ENCODE data around the gene BCL2L14.

The BCL2L14 gene, protein sequence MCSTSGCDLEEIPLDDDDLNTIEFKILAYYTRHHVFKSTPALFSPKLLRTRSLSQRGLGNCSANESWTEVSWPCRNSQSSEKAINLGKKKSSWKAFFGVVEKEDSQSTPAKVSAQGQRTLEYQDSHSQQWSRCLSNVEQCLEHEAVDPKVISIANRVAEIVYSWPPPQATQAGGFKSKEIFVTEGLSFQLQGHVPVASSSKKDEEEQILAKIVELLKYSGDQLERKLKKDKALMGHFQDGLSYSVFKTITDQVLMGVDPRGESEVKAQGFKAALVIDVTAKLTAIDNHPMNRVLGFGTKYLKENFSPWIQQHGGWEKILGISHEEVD

GRCh38 chr12:12070674-12071656 lies at the start of gene BCL2L14:
Gene BCL2L14 (plus strand): TSS chr12:12070939. CDS start chr12:12079306, 8,367 bp downstream.
- Histone ChIP-seq H3K9ac (ENCODE audit: low read length) (no peak within 1 kb of the TSS), H3K27ac (ENCODE audit: low read length) (no peak within 1 kb of the TSS), H3K4me3 (ENCODE audit: low read length) (no peak within 1 kb of the TSS)

GRCh38 chr12:12022306-12022936 lies 48.3 kb upstream of the BCL2L14 start:
- Histone ChIP-seq H3K4me3 (ENCODE audit: low read length) (no peak overlapping the region), H3K27ac (ENCODE audit: low read length) (no peak overlapping the region), H3K9me3 (ENCODE audit: control insufficient read depth, low read depth, low read length) (no peaks in the 10 kb centered on the region), H3K4me1 (ENCODE audit: control insufficient read depth, low read depth, low read length) (peaks cover 4% of the 10 kb centered on the region), H3K27me3 (ENCODE audit: control insufficient read depth, insufficient read depth, low read length) (no peaks in the 10 kb centered on the region), H3K36me3 (ENCODE audit: control insufficient read depth, low read depth, low read length) (no peaks in the 10 kb centered on the region), H3K9ac (ENCODE audit: low read length) (no peak overlapping the region)

More at GRCh38 chr12:12070674-12071656, at the start of gene BCL2L14:
- Histone ChIP-seq H3K27me3 (ENCODE audit: control insufficient read depth, insufficient read depth, low read length) (no peaks in the 10 kb centered on the region), H3K9me3 (ENCODE audit: control insufficient read depth, low read depth, low read length) (no peaks in the 10 kb centered on the region), H3K36me3 (ENCODE audit: control insufficient read depth, low read depth, low read length) (no peaks in the 10 kb centered on the region), H3K4me1 (ENCODE audit: control insufficient read depth, low read depth, low read length) (peaks cover 9% of the 10 kb centered on the region)

DNA sequence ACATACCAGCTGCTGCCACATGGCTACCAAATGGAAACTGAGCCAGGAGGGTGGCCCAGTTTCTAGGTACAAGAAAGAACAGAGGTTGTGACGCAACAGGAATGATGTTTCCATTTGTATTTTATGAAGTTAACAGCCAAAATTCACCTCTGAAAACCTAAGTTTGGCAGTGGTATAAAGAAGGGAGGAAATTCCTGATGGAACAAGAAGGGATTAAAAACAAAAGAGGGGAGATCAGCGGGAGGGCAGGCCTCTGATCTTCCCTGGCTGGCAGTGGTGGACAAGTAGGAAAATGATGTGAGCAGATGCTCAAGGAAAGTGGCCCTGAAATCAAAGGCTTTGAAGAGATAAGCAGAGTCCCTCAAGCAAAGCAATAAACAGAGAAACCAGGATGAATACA lies 47.3 kb upstream of the BCL2L14 start:
- no peaks in the 10 kb centered on the region for H3K27me3 ChIP-seq (ENCODE audit: control insufficient read depth, insufficient read depth, low read length)
- H3K4me1 ChIP-seq (ENCODE audit: control insufficient read depth, low read depth, low read length), result no peaks in the 10 kb centered on the region
- H3K36me3 ChIP-seq (ENCODE audit: control insufficient read depth, low read depth, low read length), result no peaks in the 10 kb centered on the region
- H3K4me3 ChIP-seq (ENCODE audit: low read length), result no peak overlapping the region
- H3K9ac ChIP-seq (ENCODE audit: low read length), result no peak overlapping the region
- H3K27ac ChIP-seq (ENCODE audit: low read length), result no peak overlapping the region
- no peaks in the 10 kb centered on the region for H3K9me3 ChIP-seq (ENCODE audit: control insufficient read depth, low read depth, low read length)

GRCh38 chr12:12024911-12025682 lies 45.6 kb upstream of the BCL2L14 start:
- H3K9ac ChIP-seq (ENCODE audit: low read length), result no peak overlapping the region
- H3K27ac ChIP-seq (ENCODE audit: low read length), result no peak overlapping the region
- no peaks in the 10 kb centered on the region for H3K9me3 ChIP-seq (ENCODE audit: control insufficient read depth, low read depth, low read length)
- H3K4me3 ChIP-seq (ENCODE audit: low read length), result no peak overlapping the region
- H3K27me3 ChIP-seq (ENCODE audit: control insufficient read depth, insufficient read depth, low read length), result no peaks in the 10 kb centered on the region
- no peaks in the 10 kb centered on the region for H3K4me1 ChIP-seq (ENCODE audit: control insufficient read depth, low read depth, low read length)
- H3K36me3 ChIP-seq (ENCODE audit: control insufficient read depth, low read depth, low read length), result no peaks in the 10 kb centered on the region

- no peak overlapping the region for H3K4me3 ChIP-seq (ENCODE audit: low read length)
- no peak overlapping the region for H3K27ac ChIP-seq (ENCODE audit: low read length)
- no peaks in the 10 kb centered on the region for H3K36me3 ChIP-seq (ENCODE audit: control insufficient read depth, low read depth, low read length)
- H3K27me3 ChIP-seq (ENCODE audit: control insufficient read depth, insufficient read depth, low read length), result no peaks in the 10 kb centered on the region
- no peak overlapping the region for H3K9ac ChIP-seq (ENCODE audit: low read length)
- no peaks in the 10 kb centered on the region for H3K4me1 ChIP-seq (ENCODE audit: control insufficient read depth, low read depth, low read length)
- no peaks in the 10 kb centered on the region for H3K9me3 ChIP-seq (ENCODE audit: control insufficient read depth, low read depth, low read length)
These were observed 44.8 kb upstream of the BCL2L14 start for GRCh38 chr12:12025799-12026386.

- no peak overlapping the region for H3K4me3 ChIP-seq (ENCODE audit: low read length)
- no peak overlapping the region for H3K27ac ChIP-seq (ENCODE audit: low read length)
- H3K27me3 ChIP-seq (ENCODE audit: control insufficient read depth, insufficient read depth, low read length), result no peaks in the 10 kb centered on the region
- no peak overlapping the region for H3K9ac ChIP-seq (ENCODE audit: low read length)
- peaks cover 3% of the 10 kb centered on the region for H3K4me1 ChIP-seq (ENCODE audit: control insufficient read depth, low read depth, low read length)
- H3K36me3 ChIP-seq (ENCODE audit: control insufficient read depth, low read depth, low read length), result no peaks in the 10 kb centered on the region
- H3K9me3 ChIP-seq (ENCODE audit: control insufficient read depth, low read depth, low read length), result no peaks in the 10 kb centered on the region
These were observed 41.9 kb upstream of the BCL2L14 start for GRCh38 chr12:12028668-12029402.

GRCh38 chr12:12029653-12030052 lies 41.1 kb upstream of the BCL2L14 start:
- H3K27ac ChIP-seq (ENCODE audit: low read length), result no peak overlapping the region
- H3K27me3 ChIP-seq (ENCODE audit: control insufficient read depth, insufficient read depth, low read length), result no peaks in the 10 kb centered on the region
- peaks cover 3% of the 10 kb centered on the region for H3K4me1 ChIP-seq (ENCODE audit: control insufficient read depth, low read depth, low read length)
- no peaks in the 10 kb centered on the region for H3K36me3 ChIP-seq (ENCODE audit: control insufficient read depth, low read depth, low read length)
- no peak overlapping the region for H3K9ac ChIP-seq (ENCODE audit: low read length)
- H3K4me3 ChIP-seq (ENCODE audit: low read length), result no peak overlapping the region
- H3K9me3 ChIP-seq (ENCODE audit: control insufficient read depth, low read depth, low read length), result no peaks in the 10 kb centered on the region

GRCh38 chr12:12032260-12032791 lies 38.4 kb upstream of the BCL2L14 start:
- Histone ChIP-seq H3K4me3 (ENCODE audit: low read length) (no peak overlapping the region), H3K27me3 (ENCODE audit: control insufficient read depth, insufficient read depth, low read length) (no peaks in the 10 kb centered on the region), H3K9me3 (ENCODE audit: control insufficient read depth, low read depth, low read length) (no peaks in the 10 kb centered on the region), H3K4me1 (ENCODE audit: control insufficient read depth, low read depth, low read length) (peaks cover 3% of the 10 kb centered on the region), H3K36me3 (ENCODE audit: control insufficient read depth, low read depth, low read length) (no peaks in the 10 kb centered on the region), H3K27ac (ENCODE audit: low read length) (no peak overlapping the region), H3K9ac (ENCODE audit: low read length) (no peak overlapping the region)

- no peak overlapping the region for H3K27ac ChIP-seq (ENCODE audit: low read length)
- no peaks in the 10 kb centered on the region for H3K36me3 ChIP-seq (ENCODE audit: control insufficient read depth, low read depth, low read length)
- H3K4me1 ChIP-seq (ENCODE audit: control insufficient read depth, low read depth, low read length), result peaks cover 3% of the 10 kb centered on the region
- no peaks in the 10 kb centered on the region for H3K9me3 ChIP-seq (ENCODE audit: control insufficient read depth, low read depth, low read length)
- H3K27me3 ChIP-seq (ENCODE audit: control insufficient read depth, insufficient read depth, low read length), result no peaks in the 10 kb centered on the region
- H3K9ac ChIP-seq (ENCODE audit: low read length), result peak overlapping the region; percentile 32
- H3K4me3 ChIP-seq (ENCODE audit: low read length), result peak overlapping the region; percentile 53
These were observed 37.6 kb upstream of the BCL2L14 start for GRCh38 chr12:12032851-12033797.

Measured in iPS-18a (cell line).